ENCODE measurements around the gene FANCC.
A peak's percentile ranks its signal among the peaks of the same experiment; 100 is the strongest.

The FANCC gene

GRCh38 chr9:95088421-95089161 lies 228.9 kb downstream of the FANCC start:
- DNase-seq = peak in 1 of 58 donors; percentile 21

GRCh38 chr9:95087659-95088242 lies 229.8 kb downstream of the FANCC start:
- DNase-seq = peak in 2 of 58 donors; percentile 17 to 26

DNA sequence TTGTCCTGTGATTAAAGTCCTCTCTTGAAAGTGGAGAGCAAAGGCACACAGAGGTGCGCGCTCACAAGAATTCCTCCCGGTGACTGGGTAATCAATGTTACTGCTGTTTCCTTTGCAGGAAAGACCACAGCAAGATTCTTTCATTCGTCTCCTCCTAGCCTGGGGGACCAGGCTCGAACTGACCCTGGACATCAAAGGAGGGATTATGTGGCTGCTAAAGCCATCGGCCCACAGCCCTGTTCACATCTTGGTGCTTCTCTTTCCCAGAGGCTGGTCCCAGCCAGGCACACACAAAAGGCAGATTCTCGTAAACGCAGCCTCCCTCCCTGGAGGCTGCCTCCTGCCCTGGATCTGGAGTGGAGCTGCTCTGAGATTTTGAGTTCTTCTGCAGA lies 230.9 kb downstream of the FANCC start:
- DNase-seq = peak in 1 of 58 donors; percentile 41

GRCh38 chr9:95085861-95086563 lies 231.5 kb downstream of the FANCC start:
- peak in 6 of 58 donors; percentile 30 to 48 (median 39) for DNase-seq

GRCh38 chr9:95085036-95085770 lies 232.3 kb downstream of the FANCC start:
- no peak for DNase-seq

GRCh38 chr9:95084254-95084934 lies 233.1 kb downstream of the FANCC start:
- peak in 1 of 58 donors; percentile 44 for DNase-seq

- no peak for DNase-seq
These were observed 234.3 kb downstream of the FANCC start for GRCh38 chr9:95083086-95083768.

DNA sequence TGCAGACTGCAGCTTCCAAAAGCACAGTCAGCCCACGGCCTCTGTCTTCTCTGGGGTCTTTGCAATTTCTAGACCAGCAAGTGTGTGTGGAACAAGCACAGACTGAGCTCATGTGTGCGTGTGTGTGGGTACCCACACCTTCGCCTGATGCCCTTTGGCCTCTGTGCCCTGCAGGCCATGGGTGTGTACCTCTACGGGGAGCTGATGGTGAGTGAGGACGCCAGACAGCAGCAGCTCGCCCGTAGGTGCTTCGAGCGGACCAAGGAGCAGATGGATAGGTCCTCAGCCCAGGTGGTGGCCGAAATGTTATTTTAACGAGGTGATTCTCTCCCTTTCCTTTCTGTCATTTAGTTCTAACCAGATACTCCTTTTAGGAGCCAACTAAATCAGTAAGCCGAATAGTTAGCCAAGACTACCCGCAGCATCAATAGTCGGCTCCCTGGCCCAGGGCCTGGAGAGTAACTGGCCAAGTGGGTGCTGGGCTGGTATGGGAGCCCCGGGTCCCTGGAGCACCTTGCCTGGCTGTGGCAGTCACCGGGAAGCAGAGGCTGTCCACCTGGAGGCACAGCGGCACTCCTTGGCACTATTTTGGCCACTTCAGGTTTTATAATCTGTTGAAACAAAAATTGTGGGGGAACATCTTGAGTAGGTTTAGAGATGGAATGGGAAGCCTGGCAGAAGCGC lies 235.0 kb downstream of the FANCC start:
- DNase-seq = peak in 1 of 58 donors; percentile 31

DNA sequence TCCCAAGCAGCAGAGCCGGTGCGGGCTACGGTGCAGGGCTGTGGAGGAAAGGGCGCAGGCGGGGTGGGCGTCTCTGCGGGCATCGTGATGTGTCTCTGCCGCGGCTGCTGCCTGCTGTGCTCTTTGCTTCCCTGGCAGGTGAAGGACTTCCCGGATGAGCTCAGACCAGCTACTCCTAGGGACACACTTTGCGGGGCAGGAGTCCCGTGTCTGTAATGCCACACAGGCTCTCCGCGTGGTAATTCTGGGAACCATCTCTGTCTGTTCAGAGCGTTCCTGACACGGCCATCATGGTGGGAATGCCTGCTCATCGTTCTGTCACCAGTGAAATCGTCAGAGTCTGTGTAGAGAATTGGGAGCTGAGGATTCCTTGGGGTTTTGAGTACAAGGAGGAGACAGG lies 235.5 kb downstream of the FANCC start:
- DNase-seq = no peak

GRCh38 chr9:95080961-95081647 lies 236.4 kb downstream of the FANCC start:
- DNase-seq = peak in 47 of 58 donors; percentile 20 to 93 (median 65)

DNA sequence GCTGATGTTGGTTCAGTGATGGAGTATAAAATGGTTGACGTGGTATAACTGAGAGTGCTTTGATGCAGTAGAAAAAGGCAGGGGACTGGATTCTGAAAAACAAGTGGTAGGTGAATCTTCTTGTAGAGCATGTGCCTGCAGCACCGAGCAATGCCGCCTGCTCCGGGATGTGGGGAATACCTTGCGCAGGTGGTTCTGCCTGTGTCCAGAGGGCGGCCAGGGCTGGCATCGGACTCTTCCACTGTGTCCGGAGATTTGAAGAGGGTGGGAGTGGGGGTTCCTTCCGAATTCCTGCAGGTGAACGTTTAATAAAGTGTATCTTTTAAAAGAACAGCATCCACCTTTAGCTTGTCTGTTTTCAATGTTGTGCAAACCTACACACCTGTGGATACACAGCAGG lies 238.0 kb downstream of the FANCC start:
- DNase-seq = no peak

DNA sequence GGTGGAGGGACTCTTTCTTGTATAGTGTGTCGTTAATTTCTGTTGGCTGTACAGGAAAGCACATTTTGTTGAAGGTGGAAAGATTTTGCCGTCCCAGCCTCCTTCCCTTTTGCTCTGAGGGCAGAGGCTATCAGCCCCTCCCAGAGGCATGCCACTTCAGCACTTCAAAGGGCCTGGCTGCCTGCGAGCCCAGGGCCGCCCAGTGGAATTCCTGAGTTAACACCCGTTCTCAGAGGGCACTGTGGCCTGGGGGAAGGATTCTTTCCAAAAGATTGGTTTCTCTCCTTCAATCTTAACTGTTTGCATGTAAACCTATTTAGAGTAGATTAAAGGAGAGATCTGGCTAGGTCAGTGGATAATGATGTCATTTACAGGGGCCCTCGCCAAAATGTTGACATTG lies 238.6 kb downstream of the FANCC start:
- DNase-seq = no peak

- no peak for DNase-seq
These were observed 239.0 kb downstream of the FANCC start for GRCh38 chr9:95078511-95078910.

DNA sequence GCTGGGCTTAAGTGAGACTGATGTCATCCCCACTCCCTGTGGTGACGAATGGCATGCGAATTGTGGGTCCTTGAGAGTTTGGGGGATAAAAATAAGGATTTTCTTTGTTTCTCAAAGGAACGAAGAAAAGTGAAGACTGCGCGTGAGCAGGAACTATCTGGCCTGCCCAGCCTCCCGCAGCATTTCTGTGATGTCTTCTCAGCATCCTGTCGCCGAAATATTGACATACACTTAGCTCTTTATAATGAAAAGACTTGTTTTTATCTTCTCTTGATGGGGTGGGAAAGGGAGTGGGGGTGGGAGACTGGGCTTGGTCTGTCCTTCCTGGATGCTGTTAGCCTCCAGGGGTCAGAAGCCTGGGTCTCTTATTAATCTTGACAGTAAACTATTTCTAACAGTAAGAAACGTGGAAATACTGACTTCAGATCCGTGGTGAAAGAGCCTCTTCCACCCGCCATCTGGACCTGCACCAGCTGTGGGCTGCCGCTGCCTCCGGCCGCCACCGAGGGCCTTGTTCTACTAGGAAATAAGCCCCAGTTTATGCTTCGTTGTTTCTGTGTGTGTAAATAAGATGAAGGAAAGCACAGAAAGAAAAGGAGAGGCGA lies 239.6 kb downstream of the FANCC start:
- peak in 14 of 58 donors; percentile 21 to 46 (median 35) for DNase-seq

DNA sequence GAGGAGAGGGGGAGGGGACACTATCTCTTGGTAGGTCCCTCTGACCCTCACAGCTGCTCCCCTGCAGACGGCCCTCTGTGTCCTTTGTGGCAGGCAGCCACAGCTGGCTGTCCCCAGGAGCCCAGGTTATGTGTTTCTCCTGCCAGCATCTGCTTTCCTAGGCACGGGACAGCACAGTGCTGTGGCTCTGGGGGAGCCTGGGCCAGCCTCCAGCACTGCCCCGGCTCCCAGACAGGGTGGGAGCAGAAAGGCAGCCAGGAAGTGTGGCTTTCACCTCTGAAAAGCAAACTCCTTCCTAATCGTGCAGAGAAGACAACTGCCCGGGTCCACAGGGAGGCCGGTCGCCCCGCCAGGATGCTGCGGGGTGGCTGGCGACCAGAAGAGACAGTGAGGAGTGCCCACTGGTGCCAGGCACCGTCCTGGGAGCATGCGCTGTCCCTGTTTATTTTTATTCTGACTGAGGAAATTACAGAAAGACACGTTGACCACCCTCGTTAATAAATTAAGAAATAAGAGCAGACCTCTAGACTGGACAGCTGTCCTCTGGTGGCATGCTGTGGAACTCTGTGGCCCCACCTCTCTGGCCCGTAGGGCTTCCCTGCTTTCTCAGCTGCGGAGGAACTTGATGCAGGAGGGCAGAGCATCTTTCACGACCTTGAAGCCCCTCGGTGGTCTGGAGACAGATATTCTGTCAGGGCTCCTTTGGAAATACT lies 240.3 kb downstream of the FANCC start:
- DNase-seq = peak in 22 of 58 donors; percentile 30 to 74 (median 45)

GRCh38 chr9:95076696-95077052 lies 240.8 kb downstream of the FANCC start:
- no peak for DNase-seq

DNA sequence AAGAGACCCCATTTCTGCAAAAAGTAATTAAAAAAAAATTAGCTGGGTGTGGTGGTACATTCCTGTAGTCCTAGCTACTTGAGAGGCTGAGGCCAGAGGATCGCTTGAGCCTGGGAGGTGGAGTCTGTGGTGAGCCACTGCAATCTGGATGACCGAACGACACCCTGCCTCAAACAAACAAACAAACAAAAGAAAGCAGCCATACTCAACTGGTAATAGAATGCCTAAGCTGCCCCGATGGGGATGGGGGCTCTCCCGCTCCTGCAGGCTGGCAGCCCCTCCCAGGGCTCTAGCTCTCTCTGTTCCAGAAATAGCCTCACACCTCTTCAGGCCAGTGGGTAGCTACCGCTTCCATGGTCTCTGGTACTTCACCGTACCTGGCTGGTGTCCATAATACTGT lies 241.8 kb downstream of the FANCC start:
- DNase-seq = no peak

DNA sequence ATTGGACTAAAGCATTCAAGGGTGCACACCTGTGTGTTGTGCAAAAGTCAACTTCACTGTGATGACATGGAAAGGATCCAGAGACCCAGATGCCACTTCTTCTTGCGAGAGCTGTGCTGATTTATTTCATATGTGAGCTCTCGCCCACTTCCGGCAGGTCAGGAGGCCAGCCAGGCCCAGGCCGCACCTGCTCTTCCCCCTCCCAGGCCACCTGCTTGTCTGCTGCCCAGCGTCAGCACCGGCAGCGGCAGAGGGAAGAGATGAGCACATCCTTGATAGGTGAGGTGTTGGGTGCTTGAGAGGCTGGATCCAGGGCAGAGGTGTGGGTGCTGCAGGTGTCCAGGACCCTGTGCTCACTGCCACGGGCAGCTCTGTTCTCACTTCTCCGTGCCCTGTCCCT lies 242.9 kb downstream of the FANCC start:
- DNase-seq = no peak
